IMR-90 (cell line): ENCODE results near the gene IL36B. TPM values are rescaled to one million over a fixed set of nuclear protein-coding genes. Genes with fewer than 3 reads are reported as not detected.

Experiments used
- ATAC-seq: fragments of 200-7000 bp; cut with Tn5 transposase; 2 replicates; pipeline ENCODE4 v1.9.1; 2020; ENCODE audit warnings: low read depth, mild to moderate bottlenecking, moderate library complexity
- BruUV-seq: library from RNA; stranded (reverse); fragments of 400-500 nt; replicated peaks from 2 replicates; lab custom pipeline; 2021; lab: Mats Ljungman, UMichigan
- CTCF ChIA-PET: fragments of 300-600 bp; formaldehyde crosslinking; extraction: SDS; loops from one replicate; lab custom pipeline; 2021; ENCODE audit warnings: antibody characterized with exemption; lab: Yijun Ruan, JAX
- POLR2A ChIA-PET: fragments of 300-600 bp; sonication (Branson Sonifier 250); formaldehyde crosslinking; loops from one replicate; lab custom pipeline; 2022; ENCODE audit warnings: antibody characterized with exemption; ENCODE audit not compliant: unreplicated experiment; lab: Charles Lee
- DNase-seq: peaks from one replicate; pipeline ENCODE4 v3.0.0; 2013
- H2AFZ ChIP-seq: replicated peaks from 2 replicates; pipeline ENCODE3; 2013; ENCODE audit warnings: low read length, mild to moderate bottlenecking; ENCODE audit not compliant: poor library complexity
- H2AK5ac ChIP-seq: 2 replicates; pipeline ENCODE4 v1.6.1; 2013; ENCODE audit warnings: low read depth, low read length, inconsistent platforms
- H2AK9ac ChIP-seq: replicated peaks from 2 replicates; pipeline ENCODE3; 2013; ENCODE audit warnings: mild to moderate bottlenecking, low read depth, low read length, moderate library complexity; ENCODE audit not compliant: poor library complexity
- H2BK120ac ChIP-seq: 2 replicates; pipeline ENCODE4 v1.6.1; 2013; ENCODE audit warnings: low read depth, low read length, inconsistent platforms
- H2BK15ac ChIP-seq: 3 replicates; pipeline ENCODE4 v1.6.1; 2013; ENCODE audit warnings: low read depth, low read length, inconsistent platforms
- H2BK20ac ChIP-seq: 2 replicates; pipeline ENCODE4 v1.6.1; 2013; ENCODE audit warnings: low read depth, mild to moderate bottlenecking, inconsistent platforms, low read length, moderate library complexity
- H2BK5ac ChIP-seq: 2 replicates; pipeline ENCODE4 v1.6.1; 2013; ENCODE audit warnings: mild to moderate bottlenecking, low read depth, low read length, inconsistent platforms; ENCODE audit not compliant: poor library complexity, severe bottlenecking
- H3K14ac ChIP-seq: replicated peaks from 2 replicates; pipeline ENCODE4 v1.6.1; 2013; ENCODE audit warnings: low read depth, low read length, inconsistent platforms
- H3K18ac ChIP-seq: 2 replicates; pipeline ENCODE4 v1.6.1; 2013; ENCODE audit warnings: low read depth, low read length, control low read depth
- H3K23ac ChIP-seq: 2 replicates; pipeline ENCODE4 v1.6.1; 2013; ENCODE audit warnings: low read depth, low read length, inconsistent platforms
- H3K27ac ChIP-seq: 2 replicates; pipeline ENCODE4 v1.5.1; 2013; ENCODE audit warnings: mild to moderate bottlenecking, control low read depth, low read length; ENCODE audit not compliant: insufficient read depth
- H3K27me3 ChIP-seq: 2 replicates; pipeline ENCODE4 v1.6.1; 2013; ENCODE audit warnings: low read length; ENCODE audit not compliant: control insufficient read depth, insufficient read depth
- H3K36me3 ChIP-seq: 2 replicates; pipeline ENCODE4 v1.6.1; 2013; ENCODE audit warnings: low read length, mixed read lengths; ENCODE audit not compliant: control insufficient read depth, insufficient read depth
- H3K4ac ChIP-seq: 2 replicates; pipeline ENCODE4 v1.6.1; 2013; ENCODE audit warnings: low read depth, low read length, inconsistent platforms
- H3K4me1 ChIP-seq: 2 replicates; pipeline ENCODE4 v1.6.1; 2013; ENCODE audit warnings: low read length, mixed read lengths; ENCODE audit not compliant: control insufficient read depth, insufficient read depth
- H3K4me2 ChIP-seq: 2 replicates; pipeline ENCODE4 v1.6.1; 2013; ENCODE audit warnings: low read depth, mild to moderate bottlenecking, control low read depth, low read length, moderate library complexity
- H3K4me3 ChIP-seq: 2 replicates; pipeline ENCODE4 v1.5.1; 2013; ENCODE audit warnings: low read depth, mild to moderate bottlenecking, control low read depth, low read length, moderate library complexity; ENCODE audit not compliant: insufficient read depth
- H3K56ac ChIP-seq: 2 replicates; pipeline ENCODE4 v1.6.1; 2013; ENCODE audit warnings: low read length, inconsistent platforms; ENCODE audit not compliant: insufficient read depth; ENCODE audit errors: extremely low read depth
- H3K79me1 ChIP-seq, 2 experiments: 2 replicates each; pipeline ENCODE4 v1.6.1; 2013; ENCODE audit warnings: low read length in 2 of 2, inconsistent platforms in 1 of 2, low read depth in 1 of 2
- H3K9ac ChIP-seq: 2 replicates; pipeline ENCODE4 v1.6.1; 2013; ENCODE audit warnings: low read depth, low read length, control low read depth
- H3K9me1 ChIP-seq: 2 replicates; pipeline ENCODE4 v1.6.1; 2013; ENCODE audit warnings: low read length, inconsistent platforms; ENCODE audit not compliant: insufficient read depth
- H3K9me3 ChIP-seq: 2 replicates; pipeline ENCODE4 v1.6.1; 2013; ENCODE audit warnings: low read length; ENCODE audit not compliant: control insufficient read depth, insufficient read depth
- H4K20me1 ChIP-seq: 2 replicates; pipeline ENCODE4 v1.6.1; 2013; ENCODE audit warnings: low read length, inconsistent platforms; ENCODE audit not compliant: insufficient read depth
- H4K5ac ChIP-seq: 2 replicates; pipeline ENCODE4 v1.6.1; 2013; ENCODE audit warnings: mild to moderate bottlenecking, low read depth, low read length, control low read depth
- H4K8ac ChIP-seq, 2 experiments: 2 replicates each; pipeline ENCODE4 v1.6.1; 2013; ENCODE audit warnings: low read depth in 2 of 2, low read length in 2 of 2, control low read depth in 1 of 2, inconsistent platforms in 1 of 2
- H4K91ac ChIP-seq: 2 replicates; pipeline ENCODE4 v1.6.1; 2013; ENCODE audit warnings: low read depth, low read length, inconsistent platforms; ENCODE audit not compliant: insufficient read depth
- BHLHE40 ChIP-seq: fragments of 150-350 bp; IDR thresholded peaks from 2 replicates; pipeline ENCODE4 v1.6.1; 2016; ENCODE audit warnings: mild to moderate bottlenecking, low read depth, low read length
- CEBPB ChIP-seq: IDR thresholded peaks from 2 replicates; pipeline ENCODE4 v1.6.1; 2012; ENCODE audit warnings: low read depth, low read length, improper control_type of control experiment
- CHD1 ChIP-seq: IDR thresholded peaks from 2 replicates; pipeline ENCODE4 v1.6.1; 2012; ENCODE audit warnings: low read depth, low read length, improper control_type of control experiment
- CTCF ChIP-seq: conservative IDR thresholded peaks from 2 replicates; pipeline ENCODE4 v1.5.1; 2012; ENCODE audit warnings: mild to moderate bottlenecking, low read depth, low read length, improper control_type of control experiment
- FOS ChIP-seq: fragments of 150-350 bp; IDR thresholded peaks from 2 replicates; pipeline ENCODE4 v1.6.1; 2016; ENCODE audit warnings: low read depth, low read length
- MAFK ChIP-seq: IDR thresholded peaks from 2 replicates; pipeline ENCODE4 v1.6.1; 2012; ENCODE audit warnings: low read depth, low read length, improper control_type of control experiment
- MAZ ChIP-seq: IDR thresholded peaks from 2 replicates; pipeline ENCODE4 v1.6.1; 2012; ENCODE audit warnings: low read depth, mild to moderate bottlenecking, low read length, improper control_type of control experiment, moderate library complexity, borderline replicate concordance
- MXI1 ChIP-seq: IDR thresholded peaks from 2 replicates; pipeline ENCODE4 v1.6.1; 2012; ENCODE audit warnings: low read depth, mild to moderate bottlenecking, low read length, moderate library complexity, borderline replicate concordance
- POLR2A ChIP-seq: IDR thresholded peaks from 2 replicates; pipeline ENCODE4 v1.6.1; 2012; ENCODE audit warnings: mild to moderate bottlenecking, low read depth, low read length
- RAD21 ChIP-seq: IDR thresholded peaks from 2 replicates; pipeline ENCODE4 v1.6.1; 2012; ENCODE audit warnings: low read length, improper control_type of control experiment
- RCOR1 ChIP-seq: IDR thresholded peaks from 2 replicates; pipeline ENCODE4 v1.6.1; 2012; ENCODE audit warnings: mild to moderate bottlenecking, low read length, improper control_type of control experiment; ENCODE audit not compliant: insufficient replicate concordance
- RFX5 ChIP-seq: IDR thresholded peaks from 2 replicates; pipeline ENCODE4 v1.8.0; 2012; ENCODE audit warnings: low read depth, mild to moderate bottlenecking, low read length, moderate library complexity
- SMC3 ChIP-seq: fragments of 150-350 bp; IDR thresholded peaks from 2 replicates; pipeline ENCODE4 v1.6.1; 2016; ENCODE audit warnings: low read depth, mild to moderate bottlenecking, antibody characterized with exemption, low read length, moderate library complexity
- WGBS, 2 experiments: methylation state at CpG; one replicate each; pipeline versions ENCODE4 v1.1.5 to v1.1.7; 2013; ENCODE audit warnings: missing lambda C conversion rate in 2 of 2; ENCODE audit not compliant: insufficient read length in 1 of 2; ENCODE audit errors: extremely low coverage in 2 of 2; 5-methylcytosine and 5-hydroxymethylcytosine counted together
- dilution Hi-C: fragments of 300-500 bp; cut with HindIII; formaldehyde crosslinking; loops from one replicate; pipeline ENCODE4 v1.14.3; 2018; ENCODE audit warnings: low sequenced_read_pairs; ENCODE audit not compliant: unreplicated experiment
- in situ Hi-C: fragments of 300-500 bp; cut with MboI; formaldehyde crosslinking; loops from 3 replicates; pipeline ENCODE4 v1.14.3; 2019; ENCODE audit warnings: low sequenced_read_pairs, inconsistent platforms, mixed read lengths
- intact Hi-C: fragments of 100-400 bp; cut with micrococcal nuclease; formaldehyde crosslinking; loops from 2 replicates; pipeline ENCODE4 v1.10.0; 2022
- polyA plus RNA-seq, 3 experiments: library from polyadenylated mRNA; depleted of rRNA; stranded (reverse); fragments of >200 nt; gene quantifications; 2 replicates each; pipeline ENCODE4 v1.2.3, GENCODE V29; 2012; ENCODE audit warnings: low replicate concordance in 1 of 3
- total RNA-seq: library from RNA; depleted of rRNA; stranded (reverse); fragments of >200 nt; gene quantifications from 2 replicates; pipeline ENCODE4 v1.2.3, GENCODE V29; 2012
- TF ChIP-seq, protein P1 (sequence below): fragments of 150-350 bp; IDR thresholded peaks from 2 replicates; pipeline ENCODE4 v1.6.1; 2016; ENCODE audit warnings: low read depth, mild to moderate bottlenecking, low read length, moderate library complexity, borderline replicate concordance
- TF ChIP-seq, protein P2 (sequence below): fragments of 150-350 bp; IDR thresholded peaks from 2 replicates; pipeline ENCODE4 v1.6.1; 2017; ENCODE audit warnings: mild to moderate bottlenecking, antibody characterized with exemption, low read length, low read depth

The IL36B gene
- total and polyA plus RNA-seq, 2 of the 4 experiments (the other 2 are of a cell fraction): not detected

DNA sequence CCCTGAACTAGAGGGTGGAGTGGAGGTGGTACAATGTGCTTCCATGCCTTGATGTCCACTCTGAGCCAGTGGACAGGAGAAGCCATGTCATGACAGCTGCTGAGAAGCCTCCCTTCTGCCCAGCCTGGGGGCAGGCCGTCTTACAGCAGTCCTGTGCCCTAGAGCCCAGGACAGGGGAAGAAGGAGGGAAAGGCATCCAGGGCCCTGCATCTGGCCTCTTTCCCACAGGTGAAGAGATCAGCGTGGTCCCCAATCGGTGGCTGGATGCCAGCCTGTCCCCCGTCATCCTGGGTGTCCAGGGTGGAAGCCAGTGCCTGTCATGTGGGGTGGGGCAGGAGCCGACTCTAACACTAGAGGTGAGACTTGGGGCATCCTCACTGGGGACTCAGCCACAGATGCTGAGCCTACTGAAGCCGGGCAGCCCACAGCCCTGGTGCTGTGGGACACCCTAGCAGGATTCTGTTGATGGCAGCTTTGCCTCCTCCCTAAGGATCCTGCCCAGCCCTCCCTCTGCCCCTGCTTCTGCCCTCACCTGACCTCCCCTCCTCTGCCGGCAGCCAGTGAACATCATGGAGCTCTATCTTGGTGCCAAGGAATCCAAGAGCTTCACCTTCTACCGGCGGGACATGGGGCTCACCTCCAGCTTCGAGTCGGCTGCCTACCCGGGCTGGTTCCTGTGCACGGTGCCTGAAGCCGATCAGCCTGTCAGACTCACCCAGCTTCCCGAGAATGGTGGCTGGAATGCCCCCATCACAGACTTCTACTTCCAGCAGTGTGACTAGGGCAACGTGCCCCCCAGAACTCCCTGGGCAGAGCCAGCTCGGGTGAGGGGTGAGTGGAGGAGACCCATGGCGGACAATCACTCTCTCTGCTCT is 9.5 kb upstream of the IL36B start:
- in situ Hi-C loops (no loop called here), dilution Hi-C loops (no loop called here)
- CTCF ChIA-PET: no interaction called here
- no peak for TF ChIP-seq POLR2A
- no peak for TF ChIP-seq RAD21
- TF ChIP-seq FOS: no peak
- no peak for TF ChIP-seq CTCF
- no peak for TF ChIP-seq MAFK
- no peak for TF ChIP-seq MAZ
- TF ChIP-seq, protein P1, sequence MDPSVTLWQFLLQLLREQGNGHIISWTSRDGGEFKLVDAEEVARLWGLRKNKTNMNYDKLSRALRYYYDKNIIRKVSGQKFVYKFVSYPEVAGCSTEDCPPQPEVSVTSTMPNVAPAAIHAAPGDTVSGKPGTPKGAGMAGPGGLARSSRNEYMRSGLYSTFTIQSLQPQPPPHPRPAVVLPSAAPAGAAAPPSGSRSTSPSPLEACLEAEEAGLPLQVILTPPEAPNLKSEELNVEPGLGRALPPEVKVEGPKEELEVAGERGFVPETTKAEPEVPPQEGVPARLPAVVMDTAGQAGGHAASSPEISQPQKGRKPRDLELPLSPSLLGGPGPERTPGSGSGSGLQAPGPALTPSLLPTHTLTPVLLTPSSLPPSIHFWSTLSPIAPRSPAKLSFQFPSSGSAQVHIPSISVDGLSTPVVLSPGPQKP: no peak
- no peak for TF ChIP-seq MXI1
- TF ChIP-seq BHLHE40: no peak
- TF ChIP-seq, protein P2, sequence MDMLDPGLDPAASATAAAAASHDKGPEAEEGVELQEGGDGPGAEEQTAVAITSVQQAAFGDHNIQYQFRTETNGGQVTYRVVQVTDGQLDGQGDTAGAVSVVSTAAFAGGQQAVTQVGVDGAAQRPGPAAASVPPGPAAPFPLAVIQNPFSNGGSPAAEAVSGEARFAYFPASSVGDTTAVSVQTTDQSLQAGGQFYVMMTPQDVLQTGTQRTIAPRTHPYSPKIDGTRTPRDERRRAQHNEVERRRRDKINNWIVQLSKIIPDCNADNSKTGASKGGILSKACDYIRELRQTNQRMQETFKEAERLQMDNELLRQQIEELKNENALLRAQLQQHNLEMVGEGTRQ: no peak
- TF ChIP-seq RFX5: no peak
- TF ChIP-seq SMC3: no peak
- no peak for TF ChIP-seq CEBPB
- TF ChIP-seq RCOR1: no peak
- TF ChIP-seq CHD1: no peak

More for the DNA sequence above, 9.5 kb upstream of the IL36B start:
- no peak overlapping the region for H3K27ac ChIP-seq
- no peaks in the 10 kb centered on the region for H3K79me1 ChIP-seq
- no peaks in the 10 kb centered on the region for H3K9me1 ChIP-seq
- H3K56ac ChIP-seq: no peak overlapping the region
- H3K23ac ChIP-seq: no peak overlapping the region
- no peak overlapping the region for H3K9ac ChIP-seq
- 57% methylated on average over 9 of the region's 18 CpGs; no CpG with 5 or more reads in 1 of the 2 experiments for WGBS, 2 experiments
- POLR2A ChIA-PET: no interaction called here
- no peak overlapping the region for H3K4me3 ChIP-seq
- no peak overlapping the region for H3K18ac ChIP-seq
- H2BK120ac ChIP-seq: no peak overlapping the region
- H4K8ac ChIP-seq: no peak overlapping the region
- no peak overlapping the region for H4K91ac ChIP-seq
- H3K36me3 ChIP-seq: no peaks in the 10 kb centered on the region
- no peak overlapping the region for H2AK9ac ChIP-seq
- no peak overlapping the region for H3K4me2 ChIP-seq
- H4K5ac ChIP-seq: no peak overlapping the region
- no peak overlapping the region for H2BK20ac ChIP-seq
- ATAC-seq (no peak), DNase-seq (no peak)
- no peaks in the 10 kb centered on the region for H4K20me1 ChIP-seq
- peak overlapping the region; percentile 11 for H2AFZ ChIP-seq
- no peaks in the 10 kb centered on the region for H3K4me1 ChIP-seq
- H3K14ac ChIP-seq: no peak overlapping the region
- no peak overlapping the region for H2BK5ac ChIP-seq
- no peak overlapping the region for H3K4ac ChIP-seq
- H2AK5ac ChIP-seq: no peak overlapping the region
- H2BK15ac ChIP-seq: no peak overlapping the region
- H3K9me3 ChIP-seq: no peaks in the 10 kb centered on the region
- intact Hi-C loops: no loop called here
- peaks cover 3% of the 10 kb centered on the region for H3K27me3 ChIP-seq
- BruUV-seq: no TSS peak
